Activated effector memory CD4-positive, alpha-beta T cell treated with anti-CD3 and anti-CD28 coated beads, Interleukin-2, amount 50 U/mL, for 16 hours (primary cell): ENCODE measurements around the gene CNNM4.

Experiments used
- DNase-seq: peaks from one replicate; pipeline ENCODE4 v3.0.0-alpha.2; 2020

Gene CNNM4

GRCh38 chr2:96815326-96816126, 54.8 kb downstream of the CNNM4 start:
- DNase-seq = no peak

- DNase-seq = peak; percentile 99
Observed at GRCh38 chr2:96816127-96816835, 55.6 kb downstream of the CNNM4 start, which contains the start of gene CNNM3. TSS of gene CNNM3 (plus strand) at chr2:96816268. CDS start at chr2:96816278, 10 bp downstream.

- no peak for DNase-seq
Observed at GRCh38 chr2:96816836-96817702, 56.4 kb downstream of the CNNM4 start.

- DNase-seq = no peak
Observed at GRCh38 chr2:96817882-96818281, 57.2 kb downstream of the CNNM4 start.

- DNase-seq = no peak
Observed at GRCh38 chr2:96819128-96819875, 58.6 kb downstream of the CNNM4 start.

GRCh38 chr2:96819876-96820511, 59.3 kb downstream of the CNNM4 start:
- DNase-seq = no peak

- no peak for DNase-seq
Observed at GRCh38 chr2:96821113-96821675, 60.5 kb downstream of the CNNM4 start.

- no peak for DNase-seq
Observed at GRCh38 chr2:96822786-96823185, 62.1 kb downstream of the CNNM4 start.

GRCh38 chr2:96823198-96823597, 62.5 kb downstream of the CNNM4 start:
- DNase-seq = no peak

GRCh38 chr2:96824079-96824870, 63.6 kb downstream of the CNNM4 start:
- DNase-seq = no peak

- no peak for DNase-seq
Observed at GRCh38 chr2:96825057-96825456, 64.4 kb downstream of the CNNM4 start.

GRCh38 chr2:96826546-96827278, 66.0 kb downstream of the CNNM4 start:
- no peak for DNase-seq

GRCh38 chr2:96828436-96828835, 67.7 kb downstream of the CNNM4 start:
- DNase-seq = no peak

GRCh38 chr2:96828874-96829273, 68.2 kb downstream of the CNNM4 start:
- DNase-seq = no peak

- no peak for DNase-seq
Observed at GRCh38 chr2:96830044-96830562, 69.4 kb downstream of the CNNM4 start.

GRCh38 chr2:96831679-96832078, 71.0 kb downstream of the CNNM4 start:
- no peak for DNase-seq

GRCh38 chr2:96832408-96832753, 71.7 kb downstream of the CNNM4 start:
- no peak for DNase-seq

- DNase-seq = no peak
Observed at GRCh38 chr2:96832754-96833507, 72.2 kb downstream of the CNNM4 start.

- no peak for DNase-seq
Observed at GRCh38 chr2:96835830-96836229, 75.1 kb downstream of the CNNM4 start.
